ENCODE data around the gene CBX2.

The CBX2 gene

GRCh38 chr17:79789943-79790804 is 12.2 kb downstream of the CBX2 start:
- peak in 1 of 2 experiments; percentile 13 for DNase-seq

- DNase-seq, result no peak
These were observed 13.1 kb downstream of the CBX2 start for GRCh38 chr17:79790805-79791734.

DNA sequence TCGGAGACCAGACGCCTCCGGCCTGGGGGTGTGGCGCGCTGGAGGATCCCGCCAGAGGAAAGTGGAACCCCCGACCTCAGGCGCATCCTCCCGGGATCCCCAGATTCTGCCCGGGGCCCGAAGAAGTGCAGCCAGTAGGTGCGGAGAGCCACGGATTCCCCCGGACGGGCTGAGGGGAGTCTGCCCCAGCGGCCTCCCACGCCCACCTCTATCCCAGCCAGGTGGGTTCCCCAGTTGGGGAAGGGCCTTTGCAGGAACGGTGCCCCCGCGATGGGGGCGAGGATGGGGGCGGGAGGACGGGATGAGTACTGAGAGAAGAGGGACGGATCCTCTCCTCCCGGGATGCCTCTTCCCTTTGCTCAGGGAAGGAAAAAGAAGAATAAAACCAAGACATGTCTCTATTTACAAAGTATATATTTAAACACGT is 13.8 kb downstream of the CBX2 start:
- DNase-seq, result no peak

DNA sequence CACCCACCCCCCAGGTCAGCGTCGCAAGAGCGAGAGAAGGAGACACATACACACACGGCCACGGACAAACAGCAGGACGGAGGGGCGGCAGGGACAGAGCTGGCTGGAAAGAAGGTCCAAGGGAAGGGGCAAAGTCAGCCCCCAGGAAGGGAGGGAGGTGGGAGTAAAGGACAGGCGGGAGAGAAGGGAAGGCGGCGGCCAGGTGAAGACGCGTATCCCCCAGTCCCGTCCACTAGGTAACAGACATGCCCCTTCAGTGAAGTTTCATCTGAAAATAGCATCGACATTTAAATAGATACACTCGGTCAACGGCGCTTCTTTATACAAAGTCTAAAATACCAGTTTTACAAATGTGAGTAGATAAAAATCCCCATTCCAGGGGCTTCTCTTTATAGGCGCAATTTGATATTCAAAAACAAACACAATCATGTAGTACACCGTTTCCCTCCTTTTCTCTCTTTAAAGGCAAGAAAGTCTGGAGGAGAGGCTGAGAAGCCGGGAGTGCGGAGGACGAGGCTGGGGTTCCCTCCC is 14.5 kb downstream of the CBX2 start:
- DNase-seq, result no peak

DNA sequence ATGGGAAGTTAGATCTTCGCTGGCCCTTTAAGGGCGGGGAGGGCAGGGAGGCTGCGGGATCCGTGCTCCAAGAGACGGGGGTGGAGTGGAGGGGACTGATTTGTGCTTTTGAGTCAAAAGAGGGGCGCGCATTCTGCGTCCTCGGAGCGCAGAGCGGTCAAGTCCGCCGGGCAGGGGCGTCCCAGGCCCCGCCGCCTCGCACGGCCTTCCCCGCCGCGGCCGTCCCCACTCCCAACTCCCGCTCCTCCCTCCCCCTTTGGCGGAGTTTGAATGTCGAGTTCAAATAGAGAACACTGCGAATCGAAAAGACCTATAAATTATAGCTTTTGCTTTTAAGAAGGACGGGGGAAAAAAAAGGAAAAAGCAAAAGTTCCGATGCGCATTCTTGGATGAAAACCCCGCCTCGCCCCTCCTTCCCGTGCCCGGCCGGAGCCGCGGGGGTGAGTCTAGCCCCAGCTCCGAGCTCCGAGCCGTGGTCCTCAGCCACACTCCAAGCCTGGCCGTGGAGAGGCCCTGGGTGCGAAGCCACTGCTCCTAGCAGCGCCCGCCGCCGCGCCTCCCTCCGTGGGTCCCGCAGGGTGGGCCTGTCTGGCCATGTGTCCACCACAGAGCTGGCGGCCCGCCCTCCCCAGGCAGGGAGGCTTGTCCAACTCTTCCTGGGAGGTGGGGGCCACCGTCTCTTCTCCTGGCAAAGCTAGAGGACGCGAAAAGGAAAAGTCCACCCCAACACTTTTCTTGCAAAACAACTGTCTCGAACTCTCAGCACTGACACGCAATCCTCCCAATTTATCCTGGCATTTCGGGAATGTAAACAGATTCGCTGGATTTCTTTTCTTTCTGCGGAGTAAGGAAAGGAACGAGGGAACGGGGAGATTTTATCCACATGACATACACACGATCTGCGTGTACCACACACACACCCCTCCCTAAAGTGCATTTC is 15.3 kb downstream of the CBX2 start:
- no peak for DNase-seq

- DNase-seq, result peak in 1 of 2 experiments; percentile 12
These were observed 16.0 kb downstream of the CBX2 start for GRCh38 chr17:79793924-79794304.

- DNase-seq, result no peak
These were observed 16.9 kb downstream of the CBX2 start for GRCh38 chr17:79794659-79795511.

GRCh38 chr17:79795795-79796443 is 18.0 kb downstream of the CBX2 start:
- no peak for DNase-seq

GRCh38 chr17:79796444-79796762 is 18.5 kb downstream of the CBX2 start:
- DNase-seq, result no peak

- peak; percentile 97 to 98 for DNase-seq
These were observed 19.0 kb downstream of the CBX2 start, which contains the start of gene CBX8 for GRCh38 chr17:79796763-79797491. CBX8 (minus strand) TSS chr17:79797077; CDS start chr17:79796998, 79 bp downstream.

DNA sequence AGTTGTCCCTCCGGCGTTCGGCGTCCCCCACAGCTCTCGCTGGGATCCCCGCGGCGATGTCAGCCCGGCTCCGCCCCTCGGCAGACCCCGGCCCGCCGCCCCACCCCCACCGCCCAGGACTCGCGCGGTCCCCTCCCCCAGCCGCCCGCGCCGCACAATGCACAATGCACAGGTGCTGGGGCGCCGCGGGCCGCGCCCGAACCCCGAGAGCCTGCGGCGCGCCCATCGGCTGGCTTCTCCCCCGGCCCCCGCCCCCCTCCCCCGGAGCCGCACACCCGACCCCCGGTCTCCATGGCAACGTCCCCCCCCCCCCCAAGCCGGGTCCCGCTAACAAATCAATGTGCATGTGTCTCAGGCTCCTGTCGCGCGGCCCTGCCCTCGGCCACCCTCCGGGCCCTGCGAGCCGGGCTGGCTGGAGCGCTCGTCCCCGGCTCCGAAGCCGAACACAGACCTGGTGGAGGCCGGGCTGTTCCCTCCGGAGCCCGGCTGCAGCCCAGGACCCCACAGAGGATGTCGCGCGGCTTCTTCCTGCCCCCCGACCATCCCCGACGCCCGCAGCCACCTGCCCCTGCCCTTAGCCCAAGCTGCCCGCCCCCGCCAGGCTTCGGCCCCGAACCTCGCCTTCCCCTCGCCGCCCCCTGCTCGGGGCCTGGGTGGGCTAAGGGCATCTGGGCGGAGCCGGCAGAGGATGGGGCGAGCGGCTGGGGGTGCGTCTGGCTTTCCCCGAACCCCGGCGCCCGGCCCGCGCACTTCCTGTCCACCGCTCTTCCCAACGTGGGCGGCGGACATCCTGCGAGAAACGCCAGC is 19.7 kb downstream of the CBX2 start:
- no peak for DNase-seq

GRCh38 chr17:79798299-79799173 is 20.6 kb downstream of the CBX2 start:
- DNase-seq, result no peak

GRCh38 chr17:79799174-79799537 is 21.2 kb downstream of the CBX2 start:
- no peak for DNase-seq

GRCh38 chr17:79799538-79800324 is 21.8 kb downstream of the CBX2 start:
- no peak for DNase-seq

DNA sequence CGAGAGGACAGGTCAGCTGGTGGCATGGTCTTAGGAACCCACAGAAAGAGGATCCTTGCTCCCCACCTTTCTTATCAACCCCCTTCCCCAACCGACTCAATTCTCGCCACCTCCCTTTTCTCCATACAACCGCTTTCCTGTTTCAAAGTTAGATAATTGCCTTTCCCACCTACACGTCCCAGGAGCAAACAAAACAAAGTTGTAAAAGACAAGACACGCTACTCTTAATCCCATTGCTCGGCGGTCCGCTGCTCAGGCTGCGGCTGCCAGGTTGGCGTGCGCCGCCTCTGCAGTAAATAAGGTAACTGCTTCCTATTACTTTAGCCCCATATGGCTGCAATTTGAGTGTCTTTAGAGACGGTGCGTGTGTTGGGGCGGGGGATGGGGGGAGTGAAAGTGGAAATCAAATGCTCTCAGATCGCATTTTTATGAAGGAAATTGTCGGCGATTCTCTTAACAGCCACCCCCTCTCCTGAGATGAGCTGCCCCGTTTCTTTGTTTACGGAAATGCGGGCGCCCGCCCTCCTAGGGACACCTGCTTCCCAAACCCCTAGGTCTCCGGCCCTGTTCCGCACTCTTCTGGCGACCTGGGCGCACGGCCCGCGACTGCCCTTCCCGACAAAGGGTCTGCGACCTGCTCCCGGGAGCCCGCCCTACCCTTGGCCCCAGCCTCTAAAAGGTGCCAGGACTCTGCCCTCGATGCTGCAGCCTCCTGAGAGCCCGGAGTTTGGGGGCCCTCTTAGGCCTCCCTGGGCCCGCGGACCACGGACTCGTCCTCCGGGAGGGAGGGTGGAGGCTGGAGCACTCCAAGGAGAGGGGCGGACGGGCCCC is 22.6 kb downstream of the CBX2 start:
- DNase-seq, result no peak
